ENCODE measurements around the gene MYO18A.

Gene MYO18A

DNA sequence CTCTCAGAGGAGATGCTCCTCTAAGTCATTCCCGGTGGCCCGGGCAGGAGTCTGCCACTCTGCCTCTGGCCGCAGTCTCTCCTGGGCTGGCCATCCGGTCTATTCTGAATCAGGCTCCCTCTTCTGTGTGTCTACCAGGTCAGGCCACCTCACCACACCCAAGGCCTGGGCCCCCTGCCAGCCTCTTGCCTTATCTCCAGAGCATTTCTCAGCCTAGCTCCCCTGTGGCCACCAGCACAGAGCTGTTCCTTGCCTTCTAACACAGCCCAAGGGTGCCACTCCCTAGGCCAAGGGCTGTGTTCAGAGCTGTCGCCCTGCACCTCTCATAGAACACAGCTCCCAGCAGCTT is 55.3 kb downstream of the MYO18A start:
- Histone ChIP-seq H3K4me1 (ENCODE audit: control insufficient read depth, low read depth, low read length) (no peaks in the 10 kb centered on the region), H3K4me3 (ENCODE audit: low read length) (no peak overlapping the region), H2BK15ac (replicated peaks; ENCODE audit: low read depth) (no peak overlapping the region), H4K5ac (ENCODE audit: low read length) (no peak overlapping the region), H3K79me1 (ENCODE audit: low read length) (no peaks in the 10 kb centered on the region), H3K36me3 (ENCODE audit: control insufficient read depth, insufficient read depth, low read length) (no peaks in the 10 kb centered on the region), H3K9ac (ENCODE audit: low read length) (no peak overlapping the region), H3K4ac (ENCODE audit: low read depth, low read length) (no peak overlapping the region), H3K4me2 (ENCODE audit: low read length) (no peak overlapping the region), H3K79me2 (ENCODE audit: control insufficient read depth, insufficient read depth, low read length) (no peaks in the 10 kb centered on the region), H3K27me3 (ENCODE audit: insufficient read depth, low read length, poor library complexity) (no peaks in the 10 kb centered on the region), H3K56ac (ENCODE audit: low read length) (no peak overlapping the region), H2AK5ac (ENCODE audit: low read length) (no peak overlapping the region), H3K27ac (ENCODE audit: low read depth, low read length) (no peak overlapping the region), H3K23ac (ENCODE audit: low read length) (no peak overlapping the region), H2BK120ac (ENCODE audit: low read depth, low read length) (no peak overlapping the region), H3K18ac (ENCODE audit: low read length) (no peak overlapping the region), H4K8ac (ENCODE audit: low read depth, low read length) (no peak overlapping the region), H2BK5ac (ENCODE audit: low read length) (no peak overlapping the region)
- WGBS (ENCODE audit: extremely low coverage, insufficient coverage, low lambda C conversion rate): no CpG with 5 or more reads among the region's 5 CpGs
- DNase-seq: no peak

DNA sequence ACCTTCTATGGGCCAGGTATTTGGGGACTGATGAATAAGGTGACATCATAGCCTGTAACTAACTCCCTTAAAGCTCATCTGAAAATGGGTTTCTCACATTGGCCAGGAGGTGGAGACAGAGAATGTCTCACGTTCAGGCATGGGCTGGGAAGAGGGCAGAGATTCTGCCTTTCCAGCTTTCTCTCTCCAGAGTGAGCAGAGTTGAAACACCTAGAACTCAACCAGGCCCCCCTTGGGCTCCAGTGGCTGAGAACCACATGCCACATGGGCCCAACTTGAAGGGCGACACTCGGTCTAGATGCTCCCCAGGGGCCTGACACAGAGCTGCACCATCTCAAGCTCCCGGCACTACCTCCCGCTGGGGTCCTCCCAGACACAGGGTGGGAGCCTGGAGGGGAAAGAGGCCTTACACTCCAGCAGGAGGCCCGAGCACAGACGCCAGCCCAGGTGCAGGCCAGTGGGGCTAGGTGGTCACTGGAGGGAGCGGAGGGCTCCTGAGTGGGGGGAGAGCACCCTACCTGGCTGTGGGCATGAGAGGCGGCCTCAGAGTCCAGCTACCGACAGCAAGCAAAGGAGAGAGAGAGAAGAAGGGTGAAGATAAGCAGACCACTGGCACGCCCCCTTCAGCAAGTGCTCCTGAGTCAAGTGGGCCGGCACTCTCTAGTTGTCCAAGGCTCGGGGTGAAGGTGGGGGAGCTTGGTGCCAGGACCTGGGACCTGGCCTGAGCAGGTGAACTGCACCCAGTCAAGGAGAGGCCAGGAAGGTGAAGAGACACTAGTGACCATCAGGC is 55.9 kb downstream of the MYO18A start:
- peak; percentile 91 for DNase-seq
- no peak overlapping the region for H3K18ac ChIP-seq (ENCODE audit: low read length)
- no peak overlapping the region for H2BK120ac ChIP-seq (ENCODE audit: low read depth, low read length)
- no peak overlapping the region for H4K8ac ChIP-seq (ENCODE audit: low read depth, low read length)
- H2BK15ac ChIP-seq (replicated peaks; ENCODE audit: low read depth): no peak overlapping the region
- no peak overlapping the region for H3K4me3 ChIP-seq (ENCODE audit: low read length)
- no peaks in the 10 kb centered on the region for H3K36me3 ChIP-seq (ENCODE audit: control insufficient read depth, insufficient read depth, low read length)
- no peak overlapping the region for H3K4me2 ChIP-seq (ENCODE audit: low read length)
- H2AK5ac ChIP-seq (ENCODE audit: low read length): no peak overlapping the region
- no peak overlapping the region for H3K23ac ChIP-seq (ENCODE audit: low read length)
- no peaks in the 10 kb centered on the region for H3K27me3 ChIP-seq (ENCODE audit: insufficient read depth, low read length, poor library complexity)
- H3K79me2 ChIP-seq (ENCODE audit: control insufficient read depth, insufficient read depth, low read length): no peaks in the 10 kb centered on the region
- no peak overlapping the region for H2BK5ac ChIP-seq (ENCODE audit: low read length)
- WGBS (ENCODE audit: extremely low coverage, insufficient coverage, low lambda C conversion rate): no CpG with 5 or more reads among the region's 13 CpGs
- no peaks in the 10 kb centered on the region for H3K79me1 ChIP-seq (ENCODE audit: low read length)
- no peaks in the 10 kb centered on the region for H3K4me1 ChIP-seq (ENCODE audit: control insufficient read depth, low read depth, low read length)
- no peak overlapping the region for H3K27ac ChIP-seq (ENCODE audit: low read depth, low read length)
- H3K9ac ChIP-seq (ENCODE audit: low read length): no peak overlapping the region
- H4K5ac ChIP-seq (ENCODE audit: low read length): no peak overlapping the region
- H3K56ac ChIP-seq (ENCODE audit: low read length): no peak overlapping the region
- no peak overlapping the region for H3K4ac ChIP-seq (ENCODE audit: low read depth, low read length)

DNA sequence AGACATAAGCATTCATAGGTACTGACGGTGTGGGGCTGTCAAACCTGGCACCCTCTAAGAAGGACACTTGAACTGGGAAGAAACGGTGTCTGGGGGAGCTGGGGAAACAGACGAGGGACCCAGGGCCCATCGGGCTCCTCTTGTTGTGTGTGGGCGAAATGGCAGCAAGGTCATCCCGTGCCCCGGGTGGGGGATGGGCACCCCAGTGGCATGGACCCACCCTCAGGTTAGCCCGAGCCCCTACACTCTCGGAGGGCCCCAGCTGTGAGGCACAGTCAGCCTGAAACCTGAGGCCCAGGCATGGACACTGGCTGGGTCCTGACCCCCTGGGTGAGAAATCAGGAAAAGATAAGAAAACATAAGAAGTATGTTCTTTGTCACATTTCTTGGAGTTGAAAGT is 57.1 kb downstream of the MYO18A start:
- no peaks in the 10 kb centered on the region for H3K79me1 ChIP-seq (ENCODE audit: low read length)
- DNase-seq: no peak
- no CpG with 5 or more reads among the region's 9 CpGs for WGBS (ENCODE audit: extremely low coverage, insufficient coverage, low lambda C conversion rate)

DNA sequence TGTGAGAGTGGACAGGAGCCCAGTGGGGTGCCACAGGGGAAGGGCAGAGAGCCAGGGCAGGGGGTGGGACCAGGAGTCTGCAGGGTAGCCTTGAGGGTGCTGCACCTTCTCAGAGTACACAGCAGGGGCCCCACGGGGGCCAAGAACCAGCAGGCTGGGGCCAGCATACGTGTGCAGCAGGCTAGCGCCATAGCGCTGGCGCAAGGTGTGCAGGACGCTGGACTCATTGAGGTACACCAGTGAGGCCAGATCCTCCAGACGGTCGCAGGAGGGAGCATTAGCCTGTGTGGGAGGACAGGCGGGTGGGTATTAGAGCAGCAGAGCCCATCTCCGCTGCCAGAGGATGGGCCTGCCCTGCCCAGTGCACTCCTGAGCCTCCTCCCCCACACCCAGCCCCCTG is 58.8 kb downstream of the MYO18A start:
- H3K79me1 ChIP-seq (ENCODE audit: low read length): no peaks in the 10 kb centered on the region
- H2BK15ac ChIP-seq (replicated peaks; ENCODE audit: low read depth): no peak overlapping the region
- no peaks in the 10 kb centered on the region for H3K36me3 ChIP-seq (ENCODE audit: control insufficient read depth, insufficient read depth, low read length)
- H3K27me3 ChIP-seq (ENCODE audit: insufficient read depth, low read length, poor library complexity): no peaks in the 10 kb centered on the region
- no peak overlapping the region for H2AK5ac ChIP-seq (ENCODE audit: low read length)
- no peak for DNase-seq
- no peak overlapping the region for H3K18ac ChIP-seq (ENCODE audit: low read length)
- H3K4me3 ChIP-seq (ENCODE audit: low read length): no peak overlapping the region
- H3K4ac ChIP-seq (ENCODE audit: low read depth, low read length): no peak overlapping the region
- no peak overlapping the region for H3K23ac ChIP-seq (ENCODE audit: low read length)
- H4K5ac ChIP-seq (ENCODE audit: low read length): no peak overlapping the region
- H3K4me2 ChIP-seq (ENCODE audit: low read length): no peak overlapping the region
- H3K4me1 ChIP-seq (ENCODE audit: control insufficient read depth, low read depth, low read length): no peaks in the 10 kb centered on the region
- H3K27ac ChIP-seq (ENCODE audit: low read depth, low read length): no peak overlapping the region
- no CpG with 5 or more reads among the region's 10 CpGs for WGBS (ENCODE audit: extremely low coverage, insufficient coverage, low lambda C conversion rate)
- H2BK120ac ChIP-seq (ENCODE audit: low read depth, low read length): no peak overlapping the region
- H2BK5ac ChIP-seq (ENCODE audit: low read length): no peak overlapping the region
- H3K9ac ChIP-seq (ENCODE audit: low read length): no peak overlapping the region
- no peak overlapping the region for H3K56ac ChIP-seq (ENCODE audit: low read length)
- H3K79me2 ChIP-seq (ENCODE audit: control insufficient read depth, insufficient read depth, low read length): no peaks in the 10 kb centered on the region
- no peak overlapping the region for H4K8ac ChIP-seq (ENCODE audit: low read depth, low read length)

More for the DNA sequence above, 57.1 kb downstream of the MYO18A start:
- Histone ChIP-seq H2BK120ac (ENCODE audit: low read depth, low read length) (no peak overlapping the region), H2BK5ac (ENCODE audit: low read length) (no peak overlapping the region), H3K27me3 (ENCODE audit: insufficient read depth, low read length, poor library complexity) (no peaks in the 10 kb centered on the region), H3K4me3 (ENCODE audit: low read length) (no peak overlapping the region), H3K9ac (ENCODE audit: low read length) (no peak overlapping the region), H3K27ac (ENCODE audit: low read depth, low read length) (no peak overlapping the region), H3K79me2 (ENCODE audit: control insufficient read depth, insufficient read depth, low read length) (no peaks in the 10 kb centered on the region), H2BK15ac (replicated peaks; ENCODE audit: low read depth) (no peak overlapping the region), H4K5ac (ENCODE audit: low read length) (no peak overlapping the region), H4K8ac (ENCODE audit: low read depth, low read length) (no peak overlapping the region), H3K4me1 (ENCODE audit: control insufficient read depth, low read depth, low read length) (no peaks in the 10 kb centered on the region), H3K56ac (ENCODE audit: low read length) (no peak overlapping the region), H3K18ac (ENCODE audit: low read length) (no peak overlapping the region), H3K36me3 (ENCODE audit: control insufficient read depth, insufficient read depth, low read length) (no peaks in the 10 kb centered on the region), H3K4me2 (ENCODE audit: low read length) (no peak overlapping the region), H3K4ac (ENCODE audit: low read depth, low read length) (no peak overlapping the region), H3K23ac (ENCODE audit: low read length) (no peak overlapping the region), H2AK5ac (ENCODE audit: low read length) (no peak overlapping the region)

DNA sequence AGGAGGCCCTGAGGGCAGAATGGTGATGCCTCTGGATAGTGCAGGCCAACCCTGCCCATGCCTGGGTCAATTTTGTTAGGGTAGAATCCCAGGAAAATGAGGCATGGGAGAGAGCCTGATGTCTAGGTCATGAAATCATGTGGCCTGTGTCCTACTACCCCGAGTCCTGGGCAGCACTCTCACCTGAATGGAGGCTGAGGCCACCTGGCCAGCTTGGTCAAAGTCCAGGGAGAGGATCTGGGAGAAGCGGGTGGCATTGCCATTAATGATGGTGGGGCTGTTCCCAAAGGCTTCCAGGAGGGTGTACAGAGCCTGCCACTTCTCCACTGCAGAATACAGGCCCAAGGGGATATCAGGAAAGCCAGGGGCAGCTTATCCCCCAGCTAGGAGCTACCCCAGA is 59.8 kb downstream of the MYO18A start:
- DNase-seq: no peak
- Histone ChIP-seq H3K18ac (ENCODE audit: low read length) (no peak overlapping the region), H3K79me2 (ENCODE audit: control insufficient read depth, insufficient read depth, low read length) (no peaks in the 10 kb centered on the region), H3K4me2 (ENCODE audit: low read length) (no peak overlapping the region), H3K56ac (ENCODE audit: low read length) (no peak overlapping the region), H4K8ac (ENCODE audit: low read depth, low read length) (no peak overlapping the region), H3K4me1 (ENCODE audit: control insufficient read depth, low read depth, low read length) (no peaks in the 10 kb centered on the region), H3K4ac (ENCODE audit: low read depth, low read length) (no peak overlapping the region), H3K36me3 (ENCODE audit: control insufficient read depth, insufficient read depth, low read length) (no peaks in the 10 kb centered on the region), H2BK5ac (ENCODE audit: low read length) (no peak overlapping the region), H2BK120ac (ENCODE audit: low read depth, low read length) (no peak overlapping the region), H3K79me1 (ENCODE audit: low read length) (no peaks in the 10 kb centered on the region), H2BK15ac (replicated peaks; ENCODE audit: low read depth) (no peak overlapping the region), H3K27me3 (ENCODE audit: insufficient read depth, low read length, poor library complexity) (no peaks in the 10 kb centered on the region), H4K5ac (ENCODE audit: low read length) (no peak overlapping the region), H2AK5ac (ENCODE audit: low read length) (no peak overlapping the region), H3K4me3 (ENCODE audit: low read length) (no peak overlapping the region), H3K23ac (ENCODE audit: low read length) (no peak overlapping the region), H3K27ac (ENCODE audit: low read depth, low read length) (no peak overlapping the region), H3K9ac (ENCODE audit: low read length) (no peak overlapping the region)
- WGBS (ENCODE audit: extremely low coverage, insufficient coverage, low lambda C conversion rate): no CpG with 5 or more reads among the region's 2 CpGs

DNA sequence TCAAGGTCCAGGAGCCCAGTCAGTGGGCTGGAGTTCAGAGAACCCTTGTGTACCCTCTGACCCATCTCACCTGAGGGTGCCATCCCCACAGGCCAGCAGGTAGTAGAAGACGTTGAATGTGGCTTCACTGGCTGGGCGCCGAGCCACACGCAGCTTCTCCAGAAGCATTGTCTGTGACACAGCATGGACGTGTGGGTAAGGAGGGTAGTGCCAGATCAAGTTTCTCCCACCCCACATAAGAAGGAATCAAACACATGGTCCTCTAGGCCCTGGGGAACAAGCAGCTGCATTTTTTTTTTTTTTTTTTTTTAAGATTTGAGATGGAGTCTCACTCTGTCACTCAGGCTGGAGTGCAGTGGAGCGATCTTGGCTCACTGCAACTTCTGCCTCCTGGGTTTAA is 60.9 kb downstream of the MYO18A start:
- no CpG with 5 or more reads among the region's 6 CpGs for WGBS (ENCODE audit: extremely low coverage, insufficient coverage, low lambda C conversion rate)

More for the DNA sequence above, 60.9 kb downstream of the MYO18A start:
- Histone ChIP-seq H3K18ac (ENCODE audit: low read length) (no peak overlapping the region), H3K4me2 (ENCODE audit: low read length) (no peak overlapping the region), H3K23ac (ENCODE audit: low read length) (no peak overlapping the region), H3K4me3 (ENCODE audit: low read length) (no peak overlapping the region), H3K36me3 (ENCODE audit: control insufficient read depth, insufficient read depth, low read length) (no peaks in the 10 kb centered on the region), H4K8ac (ENCODE audit: low read depth, low read length) (no peak overlapping the region), H3K4me1 (ENCODE audit: control insufficient read depth, low read depth, low read length) (no peaks in the 10 kb centered on the region), H2AK5ac (ENCODE audit: low read length) (no peak overlapping the region), H3K27me3 (ENCODE audit: insufficient read depth, low read length, poor library complexity) (no peaks in the 10 kb centered on the region), H3K79me2 (ENCODE audit: control insufficient read depth, insufficient read depth, low read length) (no peaks in the 10 kb centered on the region), H3K56ac (ENCODE audit: low read length) (no peak overlapping the region), H2BK15ac (replicated peaks; ENCODE audit: low read depth) (no peak overlapping the region), H3K4ac (ENCODE audit: low read depth, low read length) (no peak overlapping the region), H4K5ac (ENCODE audit: low read length) (no peak overlapping the region), H2BK120ac (ENCODE audit: low read depth, low read length) (no peak overlapping the region), H3K9ac (ENCODE audit: low read length) (no peak overlapping the region), H3K79me1 (ENCODE audit: low read length) (no peaks in the 10 kb centered on the region), H3K27ac (ENCODE audit: low read depth, low read length) (no peak overlapping the region), H2BK5ac (ENCODE audit: low read length) (no peak overlapping the region)
- DNase-seq: no peak

All from mesendoderm (in vitro differentiated cells).